Hair follicular keratinocyte (primary cell): Measurements from ENCODE around the gene TMEM82. TPM values are rescaled to one million over a fixed set of nuclear protein-coding genes. Genes with fewer than 3 reads are reported as not detected.

Source experiments
- total RNA-seq: library from RNA; depleted of rRNA; stranded (reverse); fragments of >200 nt; gene quantifications from 2 replicates; pipeline ENCODE4 v1.2.3, GENCODE V29; 2015

The TMEM82 gene
- not detected in 2 replicates for total RNA-seq

GRCh38 chr1:15742339-15742801 lies at the start of gene TMEM82:
TMEM82 (plus strand) TSS chr1:15742499; CDS start chr1:15742560, 61 bp downstream.

GRCh38 chr1:15736038-15736891 lies 6.0 kb upstream of the TMEM82 start, which contains the start of gene SLC25A34:
SLC25A34 (plus strand) TSS chr1:15736258; CDS start chr1:15736486, 228 bp downstream.

GRCh38 chr1:15758343-15758931 lies 16.1 kb downstream of the TMEM82 start, which contains the start of gene FBLIM1:
FBLIM1 (plus strand) TSS chr1:15758795; CDS start chr1:15764984, 6,189 bp downstream.

Other genes with a start within 250 kb of the TMEM82 start
- gene CASP9, start 218.3 kb upstream of the TMEM82 start, total RNA-seq = 3.7 and 6.6 TPM in 2 replicates
- 8.2 and 12.2 TPM in 2 replicates for gene DNAJC16, start 215.7 kb upstream of the TMEM82 start, total RNA-seq
- 5.5 and 7.6 TPM in 2 replicates for gene AGMAT, start 157.4 kb upstream of the TMEM82 start, total RNA-seq
- gene DDI2, start 125.0 kb upstream of the TMEM82 start, total RNA-seq = 6.4 and 8.6 TPM in 2 replicates
- 27.6 and 35.4 TPM in 2 replicates for gene PLEKHM2, start 58.2 kb upstream of the TMEM82 start, total RNA-seq
- gene SLC25A34, start 6.2 kb upstream of the TMEM82 start, total RNA-seq = 0.30 and 1.1 TPM in 2 replicates
- gene FBLIM1, start 16.3 kb downstream of the TMEM82 start, total RNA-seq = 154 and 198 TPM in 2 replicates
- gene UQCRHL, start 65.2 kb downstream of the TMEM82 start, total RNA-seq = 1.1 and 2.0 TPM in 2 replicates
- 14.5 and 14.8 TPM in 2 replicates for gene SPEN, start 105.2 kb downstream of the TMEM82 start, total RNA-seq
- 18.4 and 24.5 TPM in 2 replicates for gene ZBTB17, start 233.6 kb downstream of the TMEM82 start, total RNA-seq